Tibial nerve (tissue), 4 donors: Measurements from ENCODE around the gene SPDYC. TPM values are rescaled to one million over a fixed set of nuclear protein-coding genes. Genes with fewer than 3 reads are reported as not detected.

Experiments used
- DNase-seq, 2 donors: peaks; one replicate each; pipeline ENCODE4 v3.0.0-alpha.2; 2019; ENCODE audit warnings: low spot score in 2 of 2
- H3K27ac ChIP-seq, 4 donors: fragments of 200-600 bp; sonication (generic) in 3 of 4; one replicate each; pipeline ENCODE4 v1.5.1; 2017 to 2019; ENCODE audit warnings: mild to moderate bottlenecking in 1 of 4
- H3K27me3 ChIP-seq, 2 donors: fragments of 200-600 bp; sonication (generic) in 1 of 2; one replicate each; pipeline versions ENCODE4 v1.5.1 to v1.6.0; 2017 to 2019
- H3K36me3 ChIP-seq, 3 donors: fragments of 200-600 bp; sonication (generic); one replicate each; pipeline ENCODE4 v1.5.1; 2018 to 2019
- H3K4me1 ChIP-seq, 4 donors: fragments of 200-600 bp; sonication (generic) in 3 of 4; one replicate each; pipeline ENCODE4 v1.5.1; 2017 to 2019
- H3K4me3 ChIP-seq, 4 donors: fragments of 200-600 bp; sonication (generic) in 3 of 4; one replicate each; pipeline ENCODE4 v1.5.1; 2017 to 2019; ENCODE audit warnings: mild to moderate bottlenecking in 1 of 4, moderate library complexity in 1 of 4
- H3K9me3 ChIP-seq, 4 donors: fragments of 200-600 bp; sonication (generic) in 3 of 4; one replicate each; pipeline ENCODE4 v1.5.1; 2017 to 2019
- CTCF ChIP-seq, 5 experiments: fragments of 200-600 bp in 3 of 5; fragments of 450-650 bp in 2 of 5; sonication (generic) in 3 of 5; IDR thresholded peaks; one replicate each; pipeline ENCODE4 v1.5.1; 2016 to 2019; ENCODE audit warnings: antibody characterized with exemption in 5 of 5, mild to moderate bottlenecking in 3 of 5, moderate library complexity in 2 of 5
- EP300 ChIP-seq, 2 donors: sonication (generic); formaldehyde crosslinking; IDR thresholded peaks; one replicate each; pipeline ENCODE4 v1.6.1; 2017; ENCODE audit warnings: antibody characterized with exemption in 2 of 2, mild to moderate bottlenecking in 1 of 2
- POLR2A ChIP-seq, 2 donors: fragments of 450-650 bp; IDR thresholded peaks; one replicate each; pipeline ENCODE4 v1.6.1; 2017; ENCODE audit warnings: antibody characterized with exemption in 2 of 2, mild to moderate bottlenecking in 2 of 2, moderate library complexity in 2 of 2
- WGBS, 2 donors: methylation state at CpG; one replicate each; pipeline ENCODE4 v1.1.5; 2018; 5-methylcytosine and 5-hydroxymethylcytosine counted together
- total RNA-seq, 4 donors: library from RNA; depleted of rRNA; stranded (reverse); fragments of >200 nt; gene quantifications; one replicate each; pipeline ENCODE4 v1.1.0, GENCODE V29; 2016

SPDYC gene
- total RNA-seq, 4 donors from 2014 or later = not detected

GRCh38 chr11:65206901-65207300 is 36.9 kb downstream of the SPDYC start:
- no peaks in the 10 kb centered on the region for H3K9me3 ChIP-seq
- no peak overlapping the region for H3K4me3 ChIP-seq
- no peaks in the 10 kb centered on the region for H3K4me1 ChIP-seq
- TF ChIP-seq CTCF (IDR thresholded peaks at IDR 0.05) (no peak), EP300 (IDR thresholded peaks at IDR 0.05) (no peak), POLR2A (IDR thresholded peaks at IDR 0.05) (no peak)
- peaks cover 0 to 97% (median 28%) of the 10 kb centered on the region in 3 donors for H3K36me3 ChIP-seq
- H3K27me3 ChIP-seq = no peaks in the 10 kb centered on the region
- DNase-seq = no peak
- 88 to 95% methylated on average over 7 of the region's 7 CpGs for WGBS, 2 donors
- no peak overlapping the region for H3K27ac ChIP-seq

- H3K4me1 ChIP-seq = peaks cover 0 to under 1% (median 0%) of the 10 kb centered on the region in 4 donors
- no peak overlapping the region for H3K4me3 ChIP-seq
- no peak for DNase-seq
- H3K27me3 ChIP-seq = no peaks in the 10 kb centered on the region
- H3K27ac ChIP-seq = no peak overlapping the region
- H3K9me3 ChIP-seq = no peaks in the 10 kb centered on the region
- TF ChIP-seq EP300 (IDR thresholded peaks at IDR 0.05) = no peak
- 90 to 91% methylated on average over 16 of the region's 16 CpGs for WGBS, 2 donors
- peaks cover 0 to 88% (median 28%) of the 10 kb centered on the region in 3 donors for H3K36me3 ChIP-seq
Measured at GRCh38 chr11:65207918-65208784, 38.1 kb downstream of the SPDYC start.

- Histone ChIP-seq H3K4me1 (peaks cover 0 to 10% (median 3%) of the 10 kb centered on the region in 4 donors), H3K27me3 (no peaks in the 10 kb centered on the region), H3K27ac (no peak overlapping the region), H3K4me3 (no peak overlapping the region), H3K9me3 (no peaks in the 10 kb centered on the region), H3K36me3 (peaks cover 0 to 81% (median 28%) of the 10 kb centered on the region in 3 donors)
- no peak for TF ChIP-seq CTCF (IDR thresholded peaks at IDR 0.05)
- 76 to 82% methylated on average over 11 to 13 of the region's 13 CpGs for WGBS, 2 donors
- DNase-seq = no peak
Measured at GRCh38 chr11:65208785-65209710, 39.0 kb downstream of the SPDYC start.

GRCh38 chr11:65209711-65210360 is 39.8 kb downstream of the SPDYC start:
- TF ChIP-seq CTCF (IDR thresholded peaks at IDR 0.05) = no peak
- no peak for TF ChIP-seq EP300 (IDR thresholded peaks at IDR 0.05)
- no peak for TF ChIP-seq POLR2A (IDR thresholded peaks at IDR 0.05)
- WGBS, 2 donors = 91% methylated on average over 14 to 20 of the region's 20 CpGs
- no peak overlapping the region for H3K4me3 ChIP-seq
- H3K36me3 ChIP-seq = peaks cover 0 to 73% (median 28%) of the 10 kb centered on the region in 3 donors
- no peak overlapping the region for H3K27ac ChIP-seq
- no peak for DNase-seq
- no peaks in the 10 kb centered on the region for H3K9me3 ChIP-seq
- no peaks in the 10 kb centered on the region for H3K27me3 ChIP-seq
- peaks cover 0 to 11% (median 3%) of the 10 kb centered on the region in 4 donors for H3K4me1 ChIP-seq

- no peak for DNase-seq
- Histone ChIP-seq H3K27me3 (no peaks in the 10 kb centered on the region), H3K9me3 (no peaks in the 10 kb centered on the region), H3K27ac (no peak overlapping the region), H3K36me3 (peaks cover 0 to 68% (median 23%) of the 10 kb centered on the region in 3 donors), H3K4me3 (no peak overlapping the region), H3K4me1 (peaks cover 0 to 11% (median 3%) of the 10 kb centered on the region in 4 donors)
- TF ChIP-seq CTCF (IDR thresholded peaks at IDR 0.05) = no peak
- no peak for TF ChIP-seq EP300 (IDR thresholded peaks at IDR 0.05)
- TF ChIP-seq POLR2A (IDR thresholded peaks at IDR 0.05) = no peak
- 85 to 91% methylated on average over 14 of the region's 14 CpGs for WGBS, 2 donors
Measured at GRCh38 chr11:65210361-65210731, 40.3 kb downstream of the SPDYC start.
